WTC11 (cell line): Measurements from ENCODE around the gene SYMPK. TPM values are rescaled to one million over a fixed set of nuclear protein-coding genes. Genes with fewer than 3 reads are reported as not detected.

Experiments
- ESRRA ChIP-seq: sonication (generic); formaldehyde crosslinking; IDR thresholded peaks from 2 replicates; pipeline ENCODE4 v1.8.1; 2022; ENCODE audit warnings: mild to moderate bottlenecking, missing genetic modification reagents, borderline replicate concordance
- FOXK1 ChIP-seq: sonication (generic); formaldehyde crosslinking; IDR thresholded peaks from 2 replicates; pipeline ENCODE4 v1.8.0; 2022; ENCODE audit warnings: mild to moderate bottlenecking, moderate library complexity, missing genetic modification reagents
- JAZF1 ChIP-seq: fragments of 250-450 bp; sonication (Bioruptor Pico); IDR thresholded peaks from 2 replicates; pipeline ENCODE4 v1.9.0; 2021; ENCODE audit warnings: moderate library complexity, mild to moderate bottlenecking, inconsistent platforms
- NFYB ChIP-seq: sonication (generic); formaldehyde crosslinking; conservative IDR thresholded peaks from 2 replicates; pipeline ENCODE4 v1.8.0; 2022; ENCODE audit warnings: low read depth, missing genetic modification reagents
- SOX15 ChIP-seq: fragments of 250-450 bp; sonication (Bioruptor Pico); IDR thresholded peaks from 2 replicates; pipeline ENCODE4 v1.9.0; 2021; ENCODE audit warnings: mild to moderate bottlenecking
- ZNF121 ChIP-seq: sonication (generic); formaldehyde crosslinking; IDR thresholded peaks from 2 replicates; pipeline ENCODE4 v1.8.0; 2023; ENCODE audit warnings: missing genetic modification reagents
- ZNF396 ChIP-seq: fragments of 250-450 bp; sonication (Bioruptor Pico); IDR thresholded peaks from 2 replicates; pipeline ENCODE4 v1.8.0; 2021; ENCODE audit warnings: mild to moderate bottlenecking, moderate library complexity, borderline replicate concordance
- total RNA-seq: library from RNA; stranded (reverse); gene quantifications from 3 replicates; pipeline ENCODE4 v1.2.3, GENCODE V29; 2021
- TF ChIP-seq, protein P1 (sequence below): fragments of 250-450 bp; sonication (Bioruptor Pico); IDR thresholded peaks from 2 replicates; pipeline ENCODE4 v1.9.0; 2021; ENCODE audit warnings: mild to moderate bottlenecking, borderline replicate concordance
- TF ChIP-seq, protein P2 (sequence below): sonication (generic); formaldehyde crosslinking; IDR thresholded peaks from 2 replicates; pipeline ENCODE4 v1.8.1; 2022; ENCODE audit warnings: low read depth, mild to moderate bottlenecking, moderate library complexity, missing genetic modification reagents, borderline replicate concordance
- TF ChIP-seq, protein P3 (sequence below): sonication (generic); formaldehyde crosslinking; IDR thresholded peaks from 2 replicates; pipeline ENCODE4 v1.8.1; 2023; ENCODE audit warnings: mild to moderate bottlenecking, missing genetic modification reagents
- TF ChIP-seq, protein P4 (sequence below): fragments of 200-600 bp; IDR thresholded peaks from 2 replicates; pipeline ENCODE4 v1.8.0; 2022; ENCODE audit warnings: antibody characterized with exemption
- TF ChIP-seq, protein P5 (sequence below): sonication (generic); formaldehyde crosslinking; IDR thresholded peaks from 2 replicates; pipeline ENCODE4 v1.8.0; 2023; ENCODE audit warnings: missing genetic modification reagents, mild to moderate bottlenecking, borderline replicate concordance
- TF ChIP-seq, protein P6 (sequence below): fragments of 250-450 bp; sonication (Bioruptor Pico); IDR thresholded peaks from 2 replicates; pipeline ENCODE4 v1.9.0; 2021; ENCODE audit warnings: moderate library complexity, mild to moderate bottlenecking, inconsistent platforms, borderline replicate concordance
- TF ChIP-seq, protein P7 (sequence below): sonication (generic); formaldehyde crosslinking; IDR thresholded peaks from 2 replicates; pipeline ENCODE4 v1.8.1; 2023; ENCODE audit warnings: mild to moderate bottlenecking, missing genetic modification reagents, borderline replicate concordance
- TF ChIP-seq, protein P8 (sequence below): sonication (generic); formaldehyde crosslinking; conservative IDR thresholded peaks from 2 replicates; pipeline ENCODE4 v1.8.1; 2023; ENCODE audit warnings: mild to moderate bottlenecking, low read depth, missing genetic modification reagents, moderate library complexity

Gene SYMPK
- total RNA-seq, 1 experiment from 2014 or later, result 106 TPM

DNA sequence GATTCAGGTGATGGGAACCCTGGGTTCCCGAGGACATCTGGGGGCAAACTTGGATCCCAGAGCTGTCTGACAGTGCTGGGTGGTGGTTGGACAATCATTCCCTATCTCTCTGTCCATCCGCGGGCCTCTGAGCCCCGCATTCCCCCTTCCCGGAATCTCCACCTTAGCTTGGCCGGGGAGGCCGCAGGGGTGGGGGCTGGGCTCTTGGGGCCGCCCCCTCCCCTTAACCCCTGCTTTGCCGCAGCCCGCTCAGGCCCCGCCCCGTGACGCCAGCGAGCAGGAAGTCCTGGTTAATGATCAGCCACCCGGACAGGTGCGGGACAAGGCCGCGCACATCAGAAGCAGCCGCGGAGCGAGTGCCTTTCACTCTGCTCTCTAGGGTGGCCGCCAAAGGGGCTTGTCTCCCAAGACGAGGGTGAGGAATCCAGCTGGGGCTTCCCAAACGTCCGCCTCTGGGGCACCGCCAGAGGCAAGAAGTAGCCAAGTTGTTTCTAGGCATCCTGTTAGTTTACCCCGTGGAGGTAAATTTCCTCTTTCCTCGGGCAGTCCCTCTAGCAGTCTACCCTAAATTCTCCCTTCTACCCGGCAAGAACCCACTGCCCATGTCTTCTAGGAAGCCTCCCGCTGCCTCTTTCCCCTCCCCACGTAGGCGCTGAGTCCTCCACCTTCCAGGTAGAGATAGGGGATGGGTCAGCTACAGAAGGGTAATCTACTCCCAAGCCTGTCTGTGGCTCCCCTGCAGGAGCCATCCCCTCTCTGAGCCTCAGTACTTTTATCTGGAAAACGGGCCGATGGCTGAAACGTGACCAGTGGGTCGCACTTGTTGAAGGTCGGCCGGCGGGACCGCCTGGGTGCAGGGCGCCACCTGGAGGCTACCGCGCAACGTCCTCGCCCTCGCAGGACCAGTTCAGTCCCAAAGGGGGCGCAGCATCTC is 20.0 kb upstream of the SYMPK start (continued):
- TF ChIP-seq, protein P1, sequence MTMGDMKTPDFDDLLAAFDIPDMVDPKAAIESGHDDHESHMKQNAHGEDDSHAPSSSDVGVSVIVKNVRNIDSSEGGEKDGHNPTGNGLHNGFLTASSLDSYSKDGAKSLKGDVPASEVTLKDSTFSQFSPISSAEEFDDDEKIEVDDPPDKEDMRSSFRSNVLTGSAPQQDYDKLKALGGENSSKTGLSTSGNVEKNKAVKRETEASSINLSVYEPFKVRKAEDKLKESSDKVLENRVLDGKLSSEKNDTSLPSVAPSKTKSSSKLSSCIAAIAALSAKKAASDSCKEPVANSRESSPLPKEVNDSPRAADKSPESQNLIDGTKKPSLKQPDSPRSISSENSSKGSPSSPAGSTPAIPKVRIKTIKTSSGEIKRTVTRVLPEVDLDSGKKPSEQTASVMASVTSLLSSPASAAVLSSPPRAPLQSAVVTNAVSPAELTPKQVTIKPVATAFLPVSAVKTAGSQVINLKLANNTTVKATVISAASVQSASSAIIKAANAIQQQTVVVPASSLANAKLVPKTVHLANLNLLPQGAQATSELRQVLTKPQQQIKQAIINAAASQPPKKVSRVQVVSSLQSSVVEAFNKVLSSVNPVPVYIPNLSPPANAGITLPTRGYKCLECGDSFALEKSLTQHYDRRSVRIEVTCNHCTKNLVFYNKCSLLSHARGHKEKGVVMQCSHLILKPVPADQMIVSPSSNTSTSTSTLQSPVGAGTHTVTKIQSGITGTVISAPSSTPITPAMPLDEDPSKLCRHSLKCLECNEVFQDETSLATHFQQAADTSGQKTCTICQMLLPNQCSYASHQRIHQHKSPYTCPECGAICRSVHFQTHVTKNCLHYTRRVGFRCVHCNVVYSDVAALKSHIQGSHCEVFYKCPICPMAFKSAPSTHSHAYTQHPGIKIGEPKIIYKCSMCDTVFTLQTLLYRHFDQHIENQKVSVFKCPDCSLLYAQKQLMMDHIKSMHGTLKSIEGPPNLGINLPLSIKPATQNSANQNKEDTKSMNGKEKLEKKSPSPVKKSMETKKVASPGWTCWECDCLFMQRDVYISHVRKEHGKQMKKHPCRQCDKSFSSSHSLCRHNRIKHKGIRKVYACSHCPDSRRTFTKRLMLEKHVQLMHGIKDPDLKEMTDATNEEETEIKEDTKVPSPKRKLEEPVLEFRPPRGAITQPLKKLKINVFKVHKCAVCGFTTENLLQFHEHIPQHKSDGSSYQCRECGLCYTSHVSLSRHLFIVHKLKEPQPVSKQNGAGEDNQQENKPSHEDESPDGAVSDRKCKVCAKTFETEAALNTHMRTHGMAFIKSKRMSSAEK (CRISPR knock-in tag), result peak; percentile 57; the same call in 1 of the 2 replicates
- TF ChIP-seq, protein P2, sequence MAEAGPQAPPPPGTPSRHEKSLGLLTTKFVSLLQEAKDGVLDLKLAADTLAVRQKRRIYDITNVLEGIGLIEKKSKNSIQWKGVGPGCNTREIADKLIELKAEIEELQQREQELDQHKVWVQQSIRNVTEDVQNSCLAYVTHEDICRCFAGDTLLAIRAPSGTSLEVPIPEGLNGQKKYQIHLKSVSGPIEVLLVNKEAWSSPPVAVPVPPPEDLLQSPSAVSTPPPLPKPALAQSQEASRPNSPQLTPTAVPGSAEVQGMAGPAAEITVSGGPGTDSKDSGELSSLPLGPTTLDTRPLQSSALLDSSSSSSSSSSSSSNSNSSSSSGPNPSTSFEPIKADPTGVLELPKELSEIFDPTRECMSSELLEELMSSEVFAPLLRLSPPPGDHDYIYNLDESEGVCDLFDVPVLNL, result no peak
- TF ChIP-seq FOXK1 (CRISPR knock-in tag) (peak; percentile 35; the same call in 1 of the 2 replicates), JAZF1 (no peak), ZNF121 (CRISPR knock-in tag) (peak; percentile 95), SOX15 (CRISPR knock-in tag) (no peak), ESRRA (CRISPR knock-in tag) (peak; percentile 66; the same call in 1 of the 2 replicates), ZNF396 (CRISPR knock-in tag) (no peak), NFYB (no peak)
- TF ChIP-seq, protein P3, sequence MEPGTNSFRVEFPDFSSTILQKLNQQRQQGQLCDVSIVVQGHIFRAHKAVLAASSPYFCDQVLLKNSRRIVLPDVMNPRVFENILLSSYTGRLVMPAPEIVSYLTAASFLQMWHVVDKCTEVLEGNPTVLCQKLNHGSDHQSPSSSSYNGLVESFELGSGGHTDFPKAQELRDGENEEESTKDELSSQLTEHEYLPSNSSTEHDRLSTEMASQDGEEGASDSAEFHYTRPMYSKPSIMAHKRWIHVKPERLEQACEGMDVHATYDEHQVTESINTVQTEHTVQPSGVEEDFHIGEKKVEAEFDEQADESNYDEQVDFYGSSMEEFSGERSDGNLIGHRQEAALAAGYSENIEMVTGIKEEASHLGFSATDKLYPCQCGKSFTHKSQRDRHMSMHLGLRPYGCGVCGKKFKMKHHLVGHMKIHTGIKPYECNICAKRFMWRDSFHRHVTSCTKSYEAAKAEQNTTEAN, result no peak; the same call in 1 of the 2 replicates
- TF ChIP-seq, protein P4, sequence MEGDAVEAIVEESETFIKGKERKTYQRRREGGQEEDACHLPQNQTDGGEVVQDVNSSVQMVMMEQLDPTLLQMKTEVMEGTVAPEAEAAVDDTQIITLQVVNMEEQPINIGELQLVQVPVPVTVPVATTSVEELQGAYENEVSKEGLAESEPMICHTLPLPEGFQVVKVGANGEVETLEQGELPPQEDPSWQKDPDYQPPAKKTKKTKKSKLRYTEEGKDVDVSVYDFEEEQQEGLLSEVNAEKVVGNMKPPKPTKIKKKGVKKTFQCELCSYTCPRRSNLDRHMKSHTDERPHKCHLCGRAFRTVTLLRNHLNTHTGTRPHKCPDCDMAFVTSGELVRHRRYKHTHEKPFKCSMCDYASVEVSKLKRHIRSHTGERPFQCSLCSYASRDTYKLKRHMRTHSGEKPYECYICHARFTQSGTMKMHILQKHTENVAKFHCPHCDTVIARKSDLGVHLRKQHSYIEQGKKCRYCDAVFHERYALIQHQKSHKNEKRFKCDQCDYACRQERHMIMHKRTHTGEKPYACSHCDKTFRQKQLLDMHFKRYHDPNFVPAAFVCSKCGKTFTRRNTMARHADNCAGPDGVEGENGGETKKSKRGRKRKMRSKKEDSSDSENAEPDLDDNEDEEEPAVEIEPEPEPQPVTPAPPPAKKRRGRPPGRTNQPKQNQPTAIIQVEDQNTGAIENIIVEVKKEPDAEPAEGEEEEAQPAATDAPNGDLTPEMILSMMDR, result peak; percentile 87
- TF ChIP-seq, protein P5, sequence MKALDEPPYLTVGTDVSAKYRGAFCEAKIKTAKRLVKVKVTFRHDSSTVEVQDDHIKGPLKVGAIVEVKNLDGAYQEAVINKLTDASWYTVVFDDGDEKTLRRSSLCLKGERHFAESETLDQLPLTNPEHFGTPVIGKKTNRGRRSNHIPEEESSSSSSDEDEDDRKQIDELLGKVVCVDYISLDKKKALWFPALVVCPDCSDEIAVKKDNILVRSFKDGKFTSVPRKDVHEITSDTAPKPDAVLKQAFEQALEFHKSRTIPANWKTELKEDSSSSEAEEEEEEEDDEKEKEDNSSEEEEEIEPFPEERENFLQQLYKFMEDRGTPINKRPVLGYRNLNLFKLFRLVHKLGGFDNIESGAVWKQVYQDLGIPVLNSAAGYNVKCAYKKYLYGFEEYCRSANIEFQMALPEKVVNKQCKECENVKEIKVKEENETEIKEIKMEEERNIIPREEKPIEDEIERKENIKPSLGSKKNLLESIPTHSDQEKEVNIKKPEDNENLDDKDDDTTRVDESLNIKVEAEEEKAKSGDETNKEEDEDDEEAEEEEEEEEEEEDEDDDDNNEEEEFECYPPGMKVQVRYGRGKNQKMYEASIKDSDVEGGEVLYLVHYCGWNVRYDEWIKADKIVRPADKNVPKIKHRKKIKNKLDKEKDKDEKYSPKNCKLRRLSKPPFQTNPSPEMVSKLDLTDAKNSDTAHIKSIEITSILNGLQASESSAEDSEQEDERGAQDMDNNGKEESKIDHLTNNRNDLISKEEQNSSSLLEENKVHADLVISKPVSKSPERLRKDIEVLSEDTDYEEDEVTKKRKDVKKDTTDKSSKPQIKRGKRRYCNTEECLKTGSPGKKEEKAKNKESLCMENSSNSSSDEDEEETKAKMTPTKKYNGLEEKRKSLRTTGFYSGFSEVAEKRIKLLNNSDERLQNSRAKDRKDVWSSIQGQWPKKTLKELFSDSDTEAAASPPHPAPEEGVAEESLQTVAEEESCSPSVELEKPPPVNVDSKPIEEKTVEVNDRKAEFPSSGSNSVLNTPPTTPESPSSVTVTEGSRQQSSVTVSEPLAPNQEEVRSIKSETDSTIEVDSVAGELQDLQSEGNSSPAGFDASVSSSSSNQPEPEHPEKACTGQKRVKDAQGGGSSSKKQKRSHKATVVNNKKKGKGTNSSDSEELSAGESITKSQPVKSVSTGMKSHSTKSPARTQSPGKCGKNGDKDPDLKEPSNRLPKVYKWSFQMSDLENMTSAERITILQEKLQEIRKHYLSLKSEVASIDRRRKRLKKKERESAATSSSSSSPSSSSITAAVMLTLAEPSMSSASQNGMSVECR (CRISPR knock-in tag), result peak; percentile 59; the same call in 1 of the 2 replicates
- TF ChIP-seq, protein P6, sequence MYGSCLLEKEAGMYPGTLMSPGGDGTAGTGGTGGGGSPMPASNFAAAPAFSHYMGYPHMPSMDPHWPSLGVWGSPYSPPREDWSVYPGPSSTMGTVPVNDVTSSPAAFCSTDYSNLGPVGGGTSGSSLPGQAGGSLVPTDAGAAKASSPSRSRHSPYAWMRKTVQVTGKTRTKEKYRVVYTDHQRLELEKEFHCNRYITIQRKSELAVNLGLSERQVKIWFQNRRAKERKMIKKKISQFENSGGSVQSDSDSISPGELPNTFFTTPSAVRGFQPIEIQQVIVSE (CRISPR knock-in tag), result no peak
- TF ChIP-seq, protein P7, sequence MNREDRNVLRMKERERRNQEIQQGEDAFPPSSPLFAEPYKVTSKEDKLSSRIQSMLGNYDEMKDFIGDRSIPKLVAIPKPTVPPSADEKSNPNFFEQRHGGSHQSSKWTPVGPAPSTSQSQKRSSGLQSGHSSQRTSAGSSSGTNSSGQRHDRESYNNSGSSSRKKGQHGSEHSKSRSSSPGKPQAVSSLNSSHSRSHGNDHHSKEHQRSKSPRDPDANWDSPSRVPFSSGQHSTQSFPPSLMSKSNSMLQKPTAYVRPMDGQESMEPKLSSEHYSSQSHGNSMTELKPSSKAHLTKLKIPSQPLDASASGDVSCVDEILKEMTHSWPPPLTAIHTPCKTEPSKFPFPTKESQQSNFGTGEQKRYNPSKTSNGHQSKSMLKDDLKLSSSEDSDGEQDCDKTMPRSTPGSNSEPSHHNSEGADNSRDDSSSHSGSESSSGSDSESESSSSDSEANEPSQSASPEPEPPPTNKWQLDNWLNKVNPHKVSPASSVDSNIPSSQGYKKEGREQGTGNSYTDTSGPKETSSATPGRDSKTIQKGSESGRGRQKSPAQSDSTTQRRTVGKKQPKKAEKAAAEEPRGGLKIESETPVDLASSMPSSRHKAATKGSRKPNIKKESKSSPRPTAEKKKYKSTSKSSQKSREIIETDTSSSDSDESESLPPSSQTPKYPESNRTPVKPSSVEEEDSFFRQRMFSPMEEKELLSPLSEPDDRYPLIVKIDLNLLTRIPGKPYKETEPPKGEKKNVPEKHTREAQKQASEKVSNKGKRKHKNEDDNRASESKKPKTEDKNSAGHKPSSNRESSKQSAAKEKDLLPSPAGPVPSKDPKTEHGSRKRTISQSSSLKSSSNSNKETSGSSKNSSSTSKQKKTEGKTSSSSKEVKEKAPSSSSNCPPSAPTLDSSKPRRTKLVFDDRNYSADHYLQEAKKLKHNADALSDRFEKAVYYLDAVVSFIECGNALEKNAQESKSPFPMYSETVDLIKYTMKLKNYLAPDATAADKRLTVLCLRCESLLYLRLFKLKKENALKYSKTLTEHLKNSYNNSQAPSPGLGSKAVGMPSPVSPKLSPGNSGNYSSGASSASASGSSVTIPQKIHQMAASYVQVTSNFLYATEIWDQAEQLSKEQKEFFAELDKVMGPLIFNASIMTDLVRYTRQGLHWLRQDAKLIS (CRISPR knock-in tag), result no peak; the same call in 1 of the 2 replicates
- TF ChIP-seq, protein P8, sequence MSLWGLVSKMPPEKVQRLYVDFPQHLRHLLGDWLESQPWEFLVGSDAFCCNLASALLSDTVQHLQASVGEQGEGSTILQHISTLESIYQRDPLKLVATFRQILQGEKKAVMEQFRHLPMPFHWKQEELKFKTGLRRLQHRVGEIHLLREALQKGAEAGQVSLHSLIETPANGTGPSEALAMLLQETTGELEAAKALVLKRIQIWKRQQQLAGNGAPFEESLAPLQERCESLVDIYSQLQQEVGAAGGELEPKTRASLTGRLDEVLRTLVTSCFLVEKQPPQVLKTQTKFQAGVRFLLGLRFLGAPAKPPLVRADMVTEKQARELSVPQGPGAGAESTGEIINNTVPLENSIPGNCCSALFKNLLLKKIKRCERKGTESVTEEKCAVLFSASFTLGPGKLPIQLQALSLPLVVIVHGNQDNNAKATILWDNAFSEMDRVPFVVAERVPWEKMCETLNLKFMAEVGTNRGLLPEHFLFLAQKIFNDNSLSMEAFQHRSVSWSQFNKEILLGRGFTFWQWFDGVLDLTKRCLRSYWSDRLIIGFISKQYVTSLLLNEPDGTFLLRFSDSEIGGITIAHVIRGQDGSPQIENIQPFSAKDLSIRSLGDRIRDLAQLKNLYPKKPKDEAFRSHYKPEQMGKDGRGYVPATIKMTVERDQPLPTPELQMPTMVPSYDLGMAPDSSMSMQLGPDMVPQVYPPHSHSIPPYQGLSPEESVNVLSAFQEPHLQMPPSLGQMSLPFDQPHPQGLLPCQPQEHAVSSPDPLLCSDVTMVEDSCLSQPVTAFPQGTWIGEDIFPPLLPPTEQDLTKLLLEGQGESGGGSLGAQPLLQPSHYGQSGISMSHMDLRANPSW (CRISPR knock-in tag), result no peak
